Muscle of leg (tissue), 11 donors: ENCODE measurements around the gene TTLL3. TPM values are rescaled to one million over a fixed set of nuclear protein-coding genes. Genes with fewer than 3 reads are reported as not detected.

Experiments
- DNase-seq: peaks from one replicate; pipeline ENCODE4 v3.0.0; 2013
- H3K27ac ChIP-seq: one replicate; pipeline ENCODE4 v1.5.1; 2013; ENCODE audit warnings: mild to moderate bottlenecking, low read length, control low read depth
- H3K27me3 ChIP-seq: one replicate; pipeline ENCODE4 v1.6.1; 2013; ENCODE audit warnings: low read length; ENCODE audit not compliant: control insufficient read depth, insufficient read depth
- H3K36me3 ChIP-seq: one replicate; pipeline ENCODE4 v1.6.1; 2013; ENCODE audit warnings: low read length; ENCODE audit not compliant: control insufficient read depth, insufficient read depth
- H3K4me1 ChIP-seq: one replicate; pipeline ENCODE4 v1.6.1; 2013; ENCODE audit warnings: low read length; ENCODE audit not compliant: control insufficient read depth, insufficient read depth
- H3K4me3 ChIP-seq: one replicate; pipeline ENCODE4 v1.5.1; 2013; ENCODE audit warnings: low read length, control low read depth
- H3K9me3 ChIP-seq: replicated peaks from 2 replicates; pipeline ENCODE4 v1.6.1; 2013; ENCODE audit warnings: low read depth, low read length; ENCODE audit not compliant: control insufficient read depth
- WGBS: methylation state at CpG from one replicate; pipeline ENCODE4 v1.1.5; 2013; ENCODE audit warnings: missing lambda C conversion rate; ENCODE audit not compliant: insufficient coverage; 5-methylcytosine and 5-hydroxymethylcytosine counted together
- polyA plus RNA-seq, 8 donors: library from polyadenylated mRNA; unstranded; fragments of 120-200 nt; gene quantifications; one replicate each; pipeline versions ENCODE4 v1.2.1 to v1.2.3, GENCODE V29; 2013; ENCODE audit warnings: inconsistent platforms in 1 of 8, low replicate concordance in 1 of 8; ENCODE audit not compliant: insufficient read length in 8 of 8, insufficient read depth in 1 of 8
- total RNA-seq: library from RNA; stranded (reverse); fragments of 120-200 nt; gene quantifications from one replicate; pipeline ENCODE4 v1.2.4, GENCODE V29; 2013

The TTLL3 gene
- total and polyA plus RNA-seq, 9 donors, result 12.6 to 35.7 (median 23.8) TPM

DNA sequence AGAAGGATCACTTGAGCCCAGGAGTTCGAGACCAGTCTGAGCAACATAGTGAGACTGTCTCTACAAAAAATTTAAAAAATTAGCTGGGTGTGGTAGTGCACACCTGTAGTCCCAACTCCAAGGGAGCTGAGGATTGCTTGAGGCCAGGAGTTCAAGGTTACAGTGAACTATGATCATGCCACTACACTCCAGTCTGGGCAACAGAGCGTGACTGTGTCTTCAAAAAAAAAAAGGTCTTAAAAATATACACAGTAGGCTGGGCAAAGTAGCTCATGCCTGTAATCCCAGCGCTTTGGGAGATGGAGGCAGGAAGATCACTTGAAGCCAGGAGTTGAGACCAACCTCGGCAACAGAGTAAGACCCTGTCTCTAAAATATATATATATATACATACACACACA, 29.2 kb upstream of the TTLL3 start:
- H3K4me3 ChIP-seq, result no peak overlapping the region
- 100% methylated on average over 1 of the region's 4 CpGs for WGBS
- no peak for DNase-seq
- H3K4me1 ChIP-seq, result peaks cover 12% of the 10 kb centered on the region
- H3K36me3 ChIP-seq, result peaks cover 48% of the 10 kb centered on the region
- no peaks in the 10 kb centered on the region for H3K9me3 ChIP-seq
- no peaks in the 10 kb centered on the region for H3K27me3 ChIP-seq
- H3K27ac ChIP-seq, result no peak overlapping the region

DNA sequence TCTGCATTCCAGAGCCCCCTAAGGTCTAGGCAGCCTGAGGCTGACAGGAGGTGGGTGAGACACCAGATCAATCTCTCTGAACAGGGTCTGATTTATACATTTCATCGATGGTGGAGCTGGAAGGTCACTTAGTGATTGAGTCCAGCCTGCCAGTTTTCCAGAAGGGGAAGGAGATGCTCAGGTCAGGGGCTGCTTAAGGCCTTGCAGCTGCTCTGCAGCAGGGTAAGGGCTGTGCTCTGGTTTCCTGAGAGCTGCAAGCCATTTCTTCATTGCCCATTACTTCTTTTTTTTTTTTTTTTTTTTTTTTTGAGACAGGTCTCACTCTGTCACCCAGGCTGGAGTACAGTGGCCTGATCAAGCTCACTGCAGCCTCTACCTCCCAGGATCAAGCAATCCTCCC, 28.5 kb upstream of the TTLL3 start:
- Histone ChIP-seq H3K27ac (no peak overlapping the region), H3K9me3 (no peaks in the 10 kb centered on the region), H3K4me1 (peaks cover 12% of the 10 kb centered on the region), H3K36me3 (peaks cover 54% of the 10 kb centered on the region), H3K4me3 (no peak overlapping the region), H3K27me3 (no peaks in the 10 kb centered on the region)
- DNase-seq, result no peak
- WGBS, result 57% methylated on average over 1 of the region's 1 CpG

GRCh38 chr3:9781978-9782603, 28.0 kb upstream of the TTLL3 start:
- no peak for DNase-seq
- Histone ChIP-seq H3K27ac (no peak overlapping the region), H3K27me3 (no peaks in the 10 kb centered on the region), H3K36me3 (peaks cover 58% of the 10 kb centered on the region), H3K4me3 (no peak overlapping the region), H3K4me1 (peaks cover 12% of the 10 kb centered on the region), H3K9me3 (no peaks in the 10 kb centered on the region)
- 85% methylated on average over 2 of the region's 3 CpGs for WGBS

GRCh38 chr3:9782770-9783169, 27.3 kb upstream of the TTLL3 start:
- peaks cover 10% of the 10 kb centered on the region for H3K4me1 ChIP-seq
- H3K4me3 ChIP-seq, result no peak overlapping the region
- no peak for DNase-seq
- 88% methylated on average over 1 of the region's 3 CpGs for WGBS
- peaks cover 64% of the 10 kb centered on the region for H3K36me3 ChIP-seq
- no peaks in the 10 kb centered on the region for H3K27me3 ChIP-seq
- no peaks in the 10 kb centered on the region for H3K9me3 ChIP-seq
- no peak overlapping the region for H3K27ac ChIP-seq

DNA sequence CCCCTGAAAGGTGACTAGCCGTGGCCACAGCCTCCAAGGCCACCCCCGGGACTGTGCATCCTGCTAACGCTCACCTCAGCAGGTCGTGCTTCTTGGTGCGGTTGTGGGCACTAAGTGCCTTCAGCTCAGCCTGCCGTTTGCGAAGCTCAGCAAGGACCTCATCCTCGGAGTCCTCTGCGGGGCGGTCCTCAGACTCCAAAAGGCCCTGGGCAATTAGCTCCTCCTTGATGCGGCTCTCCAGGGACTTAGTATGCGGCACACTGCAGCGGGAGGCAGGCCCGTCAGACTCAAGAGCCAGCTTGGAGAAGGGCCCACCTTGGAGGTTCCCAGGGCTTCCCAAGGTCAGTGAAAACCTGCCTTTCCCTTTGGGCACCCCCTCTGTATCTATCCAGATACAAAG, 26.1 kb upstream of the TTLL3 start:
- Histone ChIP-seq H3K4me3 (no peak overlapping the region), H3K27me3 (no peaks in the 10 kb centered on the region), H3K36me3 (peaks cover 70% of the 10 kb centered on the region), H3K4me1 (peaks cover 3% of the 10 kb centered on the region), H3K9me3 (no peaks in the 10 kb centered on the region), H3K27ac (no peak overlapping the region)
- DNase-seq, result no peak
- 88% methylated on average over 14 of the region's 14 CpGs for WGBS

DNA sequence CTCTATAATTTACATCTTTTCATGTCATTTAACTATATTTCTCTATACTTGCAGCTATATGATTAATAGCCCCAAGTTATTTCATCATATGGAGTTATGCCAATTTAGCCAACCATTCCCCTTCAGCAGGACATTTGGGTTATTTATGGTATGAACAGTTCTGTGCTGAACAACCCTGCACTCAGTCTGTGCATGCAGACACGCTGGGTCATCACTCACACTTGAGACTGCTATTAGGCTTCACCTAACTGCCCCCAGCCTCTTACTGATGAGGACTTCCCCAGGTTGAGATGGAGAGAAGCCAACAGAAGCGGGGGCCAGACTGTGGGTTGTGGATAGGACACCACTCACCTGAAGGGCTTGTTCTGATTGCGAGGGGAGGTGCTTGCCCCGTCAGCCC, 25.1 kb upstream of the TTLL3 start:
- H3K27ac ChIP-seq, result no peak overlapping the region
- no CpG with 5 or more reads among the region's 4 CpGs for WGBS
- H3K9me3 ChIP-seq, result no peaks in the 10 kb centered on the region
- no peaks in the 10 kb centered on the region for H3K27me3 ChIP-seq
- H3K4me1 ChIP-seq, result no peaks in the 10 kb centered on the region
- H3K4me3 ChIP-seq, result no peak overlapping the region
- no peak for DNase-seq
- H3K36me3 ChIP-seq, result peaks cover 75% of the 10 kb centered on the region

- no peaks in the 10 kb centered on the region for H3K27me3 ChIP-seq
- peaks cover 73% of the 10 kb centered on the region for H3K36me3 ChIP-seq
- WGBS, result 88% methylated on average over 5 of the region's 7 CpGs
- no peaks in the 10 kb centered on the region for H3K4me1 ChIP-seq
- H3K27ac ChIP-seq, result no peak overlapping the region
- no peak for DNase-seq
- H3K4me3 ChIP-seq, result no peak overlapping the region
- no peaks in the 10 kb centered on the region for H3K9me3 ChIP-seq
Observed at GRCh38 chr3:9785602-9786001, 24.5 kb upstream of the TTLL3 start.

DNA sequence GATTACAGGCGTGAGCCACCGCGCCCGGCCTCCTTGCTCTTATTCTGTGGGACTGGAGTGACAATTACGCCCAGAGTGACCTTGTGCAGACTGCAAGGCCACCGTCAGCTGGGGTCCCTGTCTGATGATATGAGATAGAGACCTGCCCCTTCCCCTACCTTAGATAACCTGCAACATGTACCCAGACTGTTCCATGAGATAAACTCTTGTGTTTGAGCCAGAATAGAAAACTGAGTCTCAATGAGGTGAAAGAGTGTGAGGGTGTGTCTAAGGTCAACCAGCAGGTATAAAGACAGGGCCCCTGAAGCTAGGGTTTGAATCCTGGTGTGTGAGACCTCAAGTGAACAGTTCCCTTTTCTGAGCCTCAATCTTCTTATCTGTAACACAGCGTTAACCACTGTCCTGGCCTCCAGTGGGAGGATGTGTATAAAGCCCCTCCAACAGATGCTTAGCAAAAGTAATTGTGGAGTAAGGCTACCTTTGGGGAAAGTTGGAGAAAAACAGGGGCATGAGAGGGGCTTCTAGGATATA, 23.8 kb upstream of the TTLL3 start:
- DNase-seq, result no peak
- peaks cover under 1% of the 10 kb centered on the region for H3K4me1 ChIP-seq
- no CpG with 5 or more reads among the region's 7 CpGs for WGBS
- H3K4me3 ChIP-seq, result no peak overlapping the region
- H3K27ac ChIP-seq, result no peak overlapping the region
- peaks cover 72% of the 10 kb centered on the region for H3K36me3 ChIP-seq
- H3K9me3 ChIP-seq, result no peaks in the 10 kb centered on the region
- H3K27me3 ChIP-seq, result no peaks in the 10 kb centered on the region

GRCh38 chr3:9786825-9787669, 23.0 kb upstream of the TTLL3 start:
- no peaks in the 10 kb centered on the region for H3K27me3 ChIP-seq
- no peak overlapping the region for H3K4me3 ChIP-seq
- peaks cover 67% of the 10 kb centered on the region for H3K36me3 ChIP-seq
- H3K9me3 ChIP-seq, result no peaks in the 10 kb centered on the region
- 84% methylated on average over 4 of the region's 13 CpGs for WGBS
- peaks cover 7% of the 10 kb centered on the region for H3K4me1 ChIP-seq
- no peak overlapping the region for H3K27ac ChIP-seq
- DNase-seq, result no peak

DNA sequence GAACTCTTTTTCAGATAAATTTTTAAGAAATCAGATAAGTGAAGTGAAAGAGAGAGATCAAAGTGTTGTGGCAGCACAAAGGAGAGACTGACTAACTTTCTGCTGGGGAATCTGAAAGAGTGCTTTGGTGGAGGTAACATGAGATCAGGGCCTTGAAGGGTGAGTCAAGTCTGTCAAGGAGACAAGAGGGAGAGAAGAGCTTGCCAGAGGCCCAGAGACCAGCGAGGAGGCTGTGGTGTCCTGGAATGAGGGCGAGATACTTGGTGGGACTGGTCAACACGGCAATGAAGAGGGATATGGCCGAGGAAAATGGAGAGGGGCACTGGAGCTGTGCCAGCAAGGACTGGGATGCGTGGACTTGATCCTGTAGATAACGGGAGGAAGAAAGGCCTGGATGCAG, 22.3 kb upstream of the TTLL3 start:
- H3K9me3 ChIP-seq, result no peaks in the 10 kb centered on the region

More for the DNA sequence above, 22.3 kb upstream of the TTLL3 start:
- DNase-seq, result no peak
- Histone ChIP-seq H3K4me3 (no peak overlapping the region), H3K27ac (no peak overlapping the region), H3K27me3 (no peaks in the 10 kb centered on the region), H3K36me3 (peaks cover 63% of the 10 kb centered on the region), H3K4me1 (peaks cover 7% of the 10 kb centered on the region)
- 83% methylated on average over 5 of the region's 6 CpGs for WGBS
